Left hindlimb (tissue), 1 donor: ENCODE measurements around the gene PAMR1.
"Not testable (repeated sequence)": the region's sequence is repeated elsewhere in the genome, so short reads cannot be mapped to it uniquely, and the experiment has no call there.

ENCODE experiments used
- DNase-seq: peaks from one replicate; pipeline ENCODE4 v3.0.0-alpha.2; 2018

The PAMR1 gene

GRCh38 chr11:35543481-35543880 is 18.1 kb upstream of the PAMR1 start:
- DNase-seq = no peak

GRCh38 chr11:35541621-35542375 is 16.4 kb upstream of the PAMR1 start:
- DNase-seq = peak; percentile 76

- no peak for DNase-seq
These were observed 15.1 kb upstream of the PAMR1 start for GRCh38 chr11:35540526-35540925.

DNA sequence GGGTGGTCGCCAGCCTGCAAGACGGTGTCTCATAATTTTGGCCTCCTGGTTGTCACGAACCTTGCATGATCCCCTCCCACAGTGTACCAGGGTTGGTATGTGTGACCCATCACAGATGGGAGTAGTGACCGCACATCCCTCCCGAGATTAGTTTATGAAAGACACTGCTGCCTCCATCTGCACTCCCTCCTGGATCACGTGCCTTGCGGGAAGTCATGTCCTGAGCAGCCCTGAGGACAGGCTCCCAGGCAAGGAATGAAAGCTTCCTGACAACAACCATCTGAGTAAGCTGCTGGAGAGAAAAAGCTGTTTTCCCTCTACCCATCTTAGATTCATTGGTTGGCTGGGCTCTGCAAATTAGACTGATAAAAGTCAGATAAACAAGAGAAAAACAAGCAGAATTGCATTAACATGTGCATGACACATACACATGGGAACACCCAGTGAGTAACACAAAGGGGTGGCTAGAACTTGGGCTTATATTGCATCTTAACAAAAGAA is 14.4 kb upstream of the PAMR1 start:
- DNase-seq = no peak

DNA sequence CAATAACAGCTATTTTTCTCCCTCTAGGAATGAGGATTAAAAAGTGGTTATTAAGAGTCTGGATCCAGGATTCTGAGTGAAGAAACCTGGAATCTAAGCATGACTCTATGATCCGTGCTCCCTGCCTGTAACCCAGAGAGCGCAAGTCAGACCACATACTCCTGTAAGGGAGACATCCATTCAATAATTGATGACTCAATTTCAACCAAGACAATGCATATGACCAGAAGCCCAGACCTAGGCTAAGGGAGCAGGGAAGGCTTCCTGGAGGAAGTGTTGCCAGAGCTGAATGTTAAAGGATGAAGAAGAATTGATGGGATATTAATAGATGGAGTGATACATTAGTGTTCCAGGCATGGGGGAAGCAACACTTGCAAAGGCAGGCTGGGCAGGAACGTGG is 13.8 kb upstream of the PAMR1 start:
- no peak for DNase-seq

DNA sequence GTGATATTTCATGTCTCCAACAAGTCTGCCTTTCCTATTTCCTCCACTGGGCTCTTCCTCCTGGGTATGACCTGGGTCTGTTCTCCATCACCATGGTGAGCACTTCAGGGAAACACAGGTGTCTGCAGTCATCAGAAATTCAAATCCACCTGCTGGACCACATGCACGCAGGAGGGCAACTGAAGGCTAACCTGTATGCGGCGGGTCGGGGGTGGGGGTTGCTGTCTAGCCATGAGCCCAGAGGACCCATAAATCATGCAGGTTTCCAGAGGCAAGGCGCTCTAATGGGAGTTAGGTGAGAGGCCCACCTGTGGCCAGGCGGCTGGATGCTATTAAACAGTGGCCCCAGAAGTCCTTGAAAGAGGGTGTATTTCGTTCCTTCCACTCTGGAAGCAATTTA is 11.1 kb upstream of the PAMR1 start:
- DNase-seq = no peak

DNA sequence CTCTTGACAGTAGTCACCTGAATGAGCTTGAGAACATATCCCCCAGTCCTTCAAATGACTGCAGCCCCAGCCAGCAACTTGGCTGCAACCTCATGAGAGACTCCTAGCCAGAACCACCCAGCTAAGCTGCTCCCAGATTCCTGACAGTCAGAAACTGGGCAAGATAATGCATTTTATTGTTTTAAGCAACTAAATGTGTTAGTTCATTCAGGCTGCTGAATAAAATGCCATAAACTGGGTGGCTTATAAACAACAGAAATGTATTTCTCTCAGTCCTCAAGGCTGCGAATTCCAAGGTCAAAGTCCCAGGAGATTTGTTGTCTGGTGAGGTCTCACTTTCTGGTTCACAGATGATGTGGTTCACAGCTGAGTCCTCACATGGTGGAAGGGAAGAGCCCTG is 5.8 kb upstream of the PAMR1 start:
- DNase-seq = no peak

DNA sequence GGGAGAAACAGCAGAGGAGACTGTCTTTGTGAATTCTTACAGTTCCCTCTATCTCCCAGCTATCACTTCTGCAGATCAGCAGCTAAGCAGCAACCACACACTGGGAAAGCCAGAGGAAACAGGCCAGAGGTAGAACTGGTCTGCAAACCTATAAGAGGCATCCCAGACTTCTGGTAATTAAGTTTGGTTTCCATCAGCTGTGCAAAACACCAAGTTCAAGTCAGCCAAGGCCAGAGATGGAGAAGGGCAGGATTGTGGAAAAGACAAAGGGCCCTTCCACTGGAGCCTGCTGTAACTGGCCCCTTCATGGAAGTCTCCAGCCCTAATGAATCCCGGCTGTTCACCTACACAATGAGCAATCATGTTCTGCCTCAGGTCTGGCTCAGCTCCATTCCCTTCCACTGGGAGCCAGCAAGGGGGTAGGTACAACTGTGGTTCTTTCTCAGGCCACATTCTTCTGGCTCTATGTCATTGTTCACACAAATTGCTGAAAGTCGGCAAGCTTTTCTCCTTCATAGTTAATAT is 4.6 kb upstream of the PAMR1 start:
- DNase-seq = no peak

DNA sequence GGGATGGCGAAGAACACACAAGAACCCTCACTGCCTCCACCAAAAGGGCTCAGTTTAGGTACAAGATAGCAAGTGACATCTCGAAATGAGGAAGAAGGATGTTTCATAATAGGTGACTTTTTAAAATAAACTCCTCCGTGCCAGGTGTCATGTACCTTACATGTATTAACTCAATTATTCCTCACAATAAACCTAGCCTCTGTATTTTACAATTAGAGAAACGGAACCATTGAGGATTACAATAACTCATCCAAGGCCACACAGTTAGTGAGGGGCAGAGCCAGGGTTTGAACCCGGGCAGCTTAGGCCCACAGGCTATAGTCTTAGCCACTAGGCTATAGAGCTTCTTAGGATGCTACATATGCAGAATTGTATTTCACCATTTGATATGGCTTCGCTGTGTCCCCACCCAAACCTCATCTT is 965 bp upstream of the PAMR1 start:
- no peak for DNase-seq

DNA sequence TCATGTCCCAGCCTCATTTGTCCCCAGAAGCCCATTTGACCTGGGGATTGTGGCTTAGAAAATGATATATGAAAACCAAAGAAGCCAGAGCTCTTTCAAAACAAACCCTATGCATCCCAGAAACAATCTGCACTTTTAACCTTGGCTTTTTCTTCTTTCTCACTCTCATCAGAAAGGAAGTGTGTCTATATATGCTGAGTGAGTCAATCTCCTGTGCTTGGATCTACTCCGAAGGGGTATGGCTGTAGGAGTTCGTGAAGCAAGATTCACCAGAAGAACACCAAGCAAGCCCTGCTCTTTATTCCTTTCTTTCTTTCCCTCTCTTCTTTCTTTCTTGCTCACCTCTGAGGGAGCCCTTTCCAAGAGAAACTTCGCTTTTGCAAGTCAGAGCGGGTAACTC is 636 bp downstream of the PAMR1 start:
- DNase-seq = no peak

DNA sequence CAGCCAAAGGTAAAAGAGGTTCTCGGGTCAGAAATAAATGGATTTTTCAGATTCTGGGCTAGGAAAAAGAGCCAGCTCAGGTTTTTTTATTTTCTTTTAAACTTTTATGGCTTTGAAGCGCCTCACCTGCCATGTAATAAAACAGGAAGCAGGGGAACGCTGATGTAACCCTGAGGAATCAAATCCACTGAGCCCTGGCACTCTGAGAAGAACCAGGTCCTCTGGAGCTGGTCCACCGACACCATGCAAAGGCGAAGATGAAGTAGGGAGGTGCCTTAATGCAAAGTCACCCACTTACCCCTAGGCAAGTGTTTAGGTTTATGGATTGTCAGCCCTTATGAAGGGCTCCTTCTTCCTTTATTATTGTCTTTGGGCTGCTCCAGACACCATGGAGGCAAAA is 1.6 kb downstream of the PAMR1 start:
- no peak for DNase-seq

GRCh38 chr11:35523331-35523768 is 2.1 kb downstream of the PAMR1 start:
- DNase-seq = peak; percentile 64

DNA sequence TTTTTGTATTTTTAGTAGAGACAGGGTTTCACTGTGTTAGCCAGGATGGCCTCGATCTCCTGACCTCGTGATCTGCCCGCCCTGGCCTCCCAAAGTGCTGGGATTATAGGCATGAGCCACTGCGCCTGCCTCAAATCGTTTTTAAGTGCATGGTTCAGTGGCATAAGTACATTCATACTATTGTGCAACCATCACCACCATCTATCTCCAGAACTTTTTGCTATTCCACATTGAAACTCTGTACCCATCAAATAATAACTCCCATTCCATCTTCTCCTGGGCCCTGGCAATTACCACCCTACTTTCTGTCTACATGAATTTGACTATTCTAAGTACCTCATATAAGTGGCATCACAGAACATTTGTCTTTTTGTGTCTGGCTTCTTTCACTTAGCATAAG is 3.3 kb downstream of the PAMR1 start:
- not testable (repeated sequence) for DNase-seq

- no peak for DNase-seq
These were observed 5.0 kb downstream of the PAMR1 start for GRCh38 chr11:35520376-35520775.

GRCh38 chr11:35518766-35519165 is 6.7 kb downstream of the PAMR1 start:
- DNase-seq = no peak

DNA sequence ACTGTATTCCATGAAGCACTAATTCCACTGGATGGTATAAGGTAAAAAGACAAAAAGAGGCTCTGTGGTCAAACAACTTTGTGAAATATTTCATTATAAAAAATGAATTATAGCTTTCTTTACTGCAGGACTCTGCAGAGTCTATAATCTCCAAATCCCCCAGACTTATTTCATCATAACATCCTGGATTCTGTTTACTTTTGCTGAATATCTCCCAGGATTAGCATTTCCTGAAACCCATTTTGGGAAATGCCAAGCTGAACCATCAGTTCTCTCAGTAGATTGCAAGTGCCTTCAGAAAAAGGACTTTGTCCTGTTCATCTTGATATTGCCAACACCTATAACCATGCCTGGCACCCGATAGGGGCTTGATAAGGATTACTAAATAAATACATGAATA is 7.9 kb downstream of the PAMR1 start:
- DNase-seq = no peak

- no peak for DNase-seq
These were observed 9.0 kb downstream of the PAMR1 start for GRCh38 chr11:35516403-35516802.

- no peak for DNase-seq
These were observed 10.2 kb downstream of the PAMR1 start for GRCh38 chr11:35515224-35515623.

GRCh38 chr11:35514481-35514880 is 10.9 kb downstream of the PAMR1 start:
- DNase-seq = no peak

DNA sequence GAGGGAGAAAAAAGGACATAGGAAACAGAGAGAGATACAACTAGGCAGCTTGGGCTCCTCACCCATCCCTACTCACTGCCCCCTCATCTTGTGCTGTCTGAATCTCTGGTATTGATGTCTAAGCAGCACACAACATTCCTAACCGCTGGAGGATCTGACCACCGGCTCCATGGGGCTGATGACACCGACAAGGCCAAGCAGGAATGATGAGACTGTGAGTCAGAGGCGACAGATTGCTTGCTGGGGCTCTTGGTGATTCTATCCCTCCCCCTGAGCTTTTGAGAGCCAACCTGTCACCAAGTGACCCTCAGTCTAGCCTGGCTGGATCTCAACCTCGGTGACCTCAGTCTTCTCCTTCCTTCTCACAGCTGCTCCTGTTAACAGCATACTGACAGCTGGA is 13.8 kb downstream of the PAMR1 start:
- DNase-seq = no peak

DNA sequence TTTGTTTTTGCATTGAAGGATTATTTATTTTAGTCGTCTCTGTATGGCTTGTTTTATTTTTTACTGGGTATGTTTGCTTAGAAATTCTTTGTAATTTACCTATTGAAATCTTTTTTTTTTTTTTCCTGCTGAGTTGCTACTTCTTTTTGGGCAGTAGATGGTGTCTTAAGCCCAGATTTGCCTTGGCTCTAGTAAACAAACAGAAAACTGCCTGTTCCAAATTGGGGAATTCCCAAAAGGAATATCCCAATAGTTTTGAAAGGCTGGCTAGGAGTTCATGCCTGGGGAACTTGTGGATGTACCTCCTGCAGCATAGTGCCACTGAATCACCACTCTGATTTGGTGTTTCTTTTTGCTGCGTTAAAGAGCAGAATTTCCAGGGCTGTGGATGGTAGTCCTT is 17.7 kb downstream of the PAMR1 start:
- no peak for DNase-seq

- no peak for DNase-seq
These were observed 23.6 kb downstream of the PAMR1 start for GRCh38 chr11:35501776-35502175.

GRCh38 chr11:35500744-35501143 is 24.7 kb downstream of the PAMR1 start:
- no peak for DNase-seq

GRCh38 chr11:35496416-35496815 is 29.0 kb downstream of the PAMR1 start:
- DNase-seq = no peak

DNA sequence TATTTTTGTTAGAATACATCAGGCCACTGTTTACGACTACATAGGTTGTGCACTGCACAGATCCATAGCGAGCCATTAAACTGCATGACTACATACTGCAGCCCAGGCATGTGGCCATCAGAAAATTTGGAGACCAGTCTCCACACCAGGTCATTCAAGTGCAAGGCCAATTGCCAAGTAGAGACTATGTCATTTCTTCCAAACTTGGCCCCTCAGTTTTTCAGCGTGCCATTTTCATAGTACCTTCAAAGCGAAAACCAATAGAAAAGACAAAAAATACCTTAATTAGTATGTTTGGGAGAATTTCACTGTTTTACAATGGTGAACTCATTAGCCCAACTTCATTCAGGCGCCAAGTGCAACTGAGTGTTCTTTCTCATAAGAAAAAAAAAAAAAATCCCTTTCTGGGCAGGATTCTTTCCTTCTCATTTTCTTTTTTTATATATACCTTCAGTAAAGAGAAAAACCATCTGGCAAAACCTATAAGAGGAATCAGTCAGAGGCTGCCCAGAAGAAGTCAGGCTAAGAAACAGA is 30.4 kb downstream of the PAMR1 start:
- no peak for DNase-seq
